Eye (tissue), 1 donor: ENCODE data around the gene ALPP.
A peak's percentile ranks its signal among the peaks of the same experiment; 100 is the strongest.
"Not testable (repeated sequence)": the region's sequence is repeated elsewhere in the genome, so short reads cannot be mapped to it uniquely, and the experiment has no call there.

Source experiments
- DNase-seq: peaks from one replicate; pipeline ENCODE4 v3.0.0-alpha.2; 2015

ALPP gene

GRCh38 chr2:232378735-232379151 is at the start of gene ALPP:
TSS of gene ALPP (plus strand) at chr2:232378751. CDS start at chr2:232378803, 52 bp downstream.
- DNase-seq = not testable (repeated sequence)

GRCh38 chr2:232329716-232330067 is 48.9 kb upstream of the ALPP start:
- no peak for DNase-seq

GRCh38 chr2:232330068-232330999 is 48.2 kb upstream of the ALPP start:
- no peak for DNase-seq

GRCh38 chr2:232331061-232331460 is 47.5 kb upstream of the ALPP start:
- DNase-seq = not testable (repeated sequence)

GRCh38 chr2:232331641-232332040 is 46.9 kb upstream of the ALPP start:
- not testable (repeated sequence) for DNase-seq

GRCh38 chr2:232332244-232332939 is 46.2 kb upstream of the ALPP start:
- not testable (repeated sequence) for DNase-seq

- DNase-seq = no peak
Observed at GRCh38 chr2:232332940-232333259, 45.7 kb upstream of the ALPP start.

GRCh38 chr2:232333361-232334135 is 45.0 kb upstream of the ALPP start:
- peak; percentile 48 for DNase-seq

GRCh38 chr2:232334136-232334884 is 44.2 kb upstream of the ALPP start:
- not testable (repeated sequence) for DNase-seq

- DNase-seq = not testable (repeated sequence)
Observed at GRCh38 chr2:232334885-232335205, 43.7 kb upstream of the ALPP start.

GRCh38 chr2:232335206-232335858 is 43.2 kb upstream of the ALPP start:
- not testable (repeated sequence) for DNase-seq

- DNase-seq = no peak
Observed at GRCh38 chr2:232335859-232336215, 42.7 kb upstream of the ALPP start.

- no peak for DNase-seq
Observed at GRCh38 chr2:232336241-232336736, 42.3 kb upstream of the ALPP start.

GRCh38 chr2:232336981-232337720 is 41.4 kb upstream of the ALPP start:
- no peak for DNase-seq

- DNase-seq = not testable (repeated sequence)
Observed at GRCh38 chr2:232338094-232338758, 40.3 kb upstream of the ALPP start.

GRCh38 chr2:232338759-232339106 is 39.8 kb upstream of the ALPP start:
- no peak for DNase-seq

- no peak for DNase-seq
Observed at GRCh38 chr2:232339121-232340081, 39.1 kb upstream of the ALPP start.

GRCh38 chr2:232340171-232340935 is 38.2 kb upstream of the ALPP start:
- no peak for DNase-seq
